Measurements from ENCODE around the gene SPOCK2. TPM values are rescaled to one million over a fixed set of nuclear protein-coding genes. Genes with fewer than 3 reads are reported as not detected.

Gene SPOCK2
- total RNA-seq, 1 experiment from 2014 or later, result 4.8 TPM

DNA sequence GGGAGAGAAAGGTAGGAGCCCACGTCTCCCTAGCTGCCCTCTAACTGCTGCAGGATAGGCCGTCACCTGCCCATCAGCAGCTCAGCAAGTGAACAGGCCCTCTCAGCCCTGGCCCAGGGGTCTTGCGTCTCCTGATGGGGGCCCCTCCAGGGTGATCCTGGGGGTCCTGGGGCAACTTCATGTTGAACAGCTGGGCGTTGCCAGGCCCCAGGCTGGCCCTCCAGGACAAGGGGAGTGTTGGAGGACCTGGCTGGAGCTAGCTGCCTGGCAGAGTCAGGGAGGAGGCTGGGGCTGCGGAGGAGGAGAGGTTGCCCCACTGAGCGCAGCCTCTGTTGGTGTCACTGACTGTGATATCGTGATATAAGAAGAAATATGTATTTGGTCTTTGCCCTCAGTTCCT is 34.7 kb downstream of the SPOCK2 start:
- DNase-seq (ENCODE audit: low read depth, low spot score) (no peak), ATAC-seq (no peak)
- no peak overlapping the region for H3K4me3 ChIP-seq (ENCODE audit: low read depth in 2 of 2, low read length in 2 of 2)
- intact Hi-C loops (cut with micrococcal nuclease; ENCODE audit: unreplicated experiment), result no loop called here
- CTCF ChIA-PET, result interaction anchor here (0.7 to 1.8 kb wide), 2 partner anchors 9 to 157 kb away, joined by 5 read pairs; no protein-coding TSS in a partner anchor
- peaks cover 14% of the 10 kb centered on the region for H3K4me1 ChIP-seq (ENCODE audit: control insufficient read depth, insufficient read depth, low read length)
- H3K9me3 ChIP-seq (ENCODE audit: control insufficient read depth, insufficient read depth, low read depth, low read length), result peaks cover 5% of the 10 kb centered on the region; the same call in 1 of the 2 replicates
- H3K27me3 ChIP-seq (ENCODE audit: control insufficient read depth, insufficient read depth, low read length), result no peaks in the 10 kb centered on the region
- in situ Hi-C loops (cut with HindIII; ENCODE audit: low pct_unique_long_range_greater_than_20kb, low sequenced_read_pairs), result no loop called here
- TF ChIP-seq SIN3A (IDR thresholded peaks at IDR 0.05; ENCODE audit: borderline replicate concordance, insufficient read depth, low read depth, low read length) (no peak), TCF7L2 (IDR thresholded peaks at IDR 0.05; ENCODE audit: low read depth, low read length) (no peak), POLR2AphosphoS5 (IDR thresholded peaks at IDR 0.05; ENCODE audit: low read depth, low read length) (no peak)
- TF ChIP-seq, protein P1, sequence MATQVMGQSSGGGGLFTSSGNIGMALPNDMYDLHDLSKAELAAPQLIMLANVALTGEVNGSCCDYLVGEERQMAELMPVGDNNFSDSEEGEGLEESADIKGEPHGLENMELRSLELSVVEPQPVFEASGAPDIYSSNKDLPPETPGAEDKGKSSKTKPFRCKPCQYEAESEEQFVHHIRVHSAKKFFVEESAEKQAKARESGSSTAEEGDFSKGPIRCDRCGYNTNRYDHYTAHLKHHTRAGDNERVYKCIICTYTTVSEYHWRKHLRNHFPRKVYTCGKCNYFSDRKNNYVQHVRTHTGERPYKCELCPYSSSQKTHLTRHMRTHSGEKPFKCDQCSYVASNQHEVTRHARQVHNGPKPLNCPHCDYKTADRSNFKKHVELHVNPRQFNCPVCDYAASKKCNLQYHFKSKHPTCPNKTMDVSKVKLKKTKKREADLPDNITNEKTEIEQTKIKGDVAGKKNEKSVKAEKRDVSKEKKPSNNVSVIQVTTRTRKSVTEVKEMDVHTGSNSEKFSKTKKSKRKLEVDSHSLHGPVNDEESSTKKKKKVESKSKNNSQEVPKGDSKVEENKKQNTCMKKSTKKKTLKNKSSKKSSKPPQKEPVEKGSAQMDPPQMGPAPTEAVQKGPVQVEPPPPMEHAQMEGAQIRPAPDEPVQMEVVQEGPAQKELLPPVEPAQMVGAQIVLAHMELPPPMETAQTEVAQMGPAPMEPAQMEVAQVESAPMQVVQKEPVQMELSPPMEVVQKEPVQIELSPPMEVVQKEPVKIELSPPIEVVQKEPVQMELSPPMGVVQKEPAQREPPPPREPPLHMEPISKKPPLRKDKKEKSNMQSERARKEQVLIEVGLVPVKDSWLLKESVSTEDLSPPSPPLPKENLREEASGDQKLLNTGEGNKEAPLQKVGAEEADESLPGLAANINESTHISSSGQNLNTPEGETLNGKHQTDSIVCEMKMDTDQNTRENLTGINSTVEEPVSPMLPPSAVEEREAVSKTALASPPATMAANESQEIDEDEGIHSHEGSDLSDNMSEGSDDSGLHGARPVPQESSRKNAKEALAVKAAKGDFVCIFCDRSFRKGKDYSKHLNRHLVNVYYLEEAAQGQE (IDR thresholded peaks at IDR 0.05; ENCODE audit: insufficient read depth in 1 of 2, low read depth in 2 of 2, low read length in 1 of 2), result no peak
- TF ChIP-seq, protein P2, sequence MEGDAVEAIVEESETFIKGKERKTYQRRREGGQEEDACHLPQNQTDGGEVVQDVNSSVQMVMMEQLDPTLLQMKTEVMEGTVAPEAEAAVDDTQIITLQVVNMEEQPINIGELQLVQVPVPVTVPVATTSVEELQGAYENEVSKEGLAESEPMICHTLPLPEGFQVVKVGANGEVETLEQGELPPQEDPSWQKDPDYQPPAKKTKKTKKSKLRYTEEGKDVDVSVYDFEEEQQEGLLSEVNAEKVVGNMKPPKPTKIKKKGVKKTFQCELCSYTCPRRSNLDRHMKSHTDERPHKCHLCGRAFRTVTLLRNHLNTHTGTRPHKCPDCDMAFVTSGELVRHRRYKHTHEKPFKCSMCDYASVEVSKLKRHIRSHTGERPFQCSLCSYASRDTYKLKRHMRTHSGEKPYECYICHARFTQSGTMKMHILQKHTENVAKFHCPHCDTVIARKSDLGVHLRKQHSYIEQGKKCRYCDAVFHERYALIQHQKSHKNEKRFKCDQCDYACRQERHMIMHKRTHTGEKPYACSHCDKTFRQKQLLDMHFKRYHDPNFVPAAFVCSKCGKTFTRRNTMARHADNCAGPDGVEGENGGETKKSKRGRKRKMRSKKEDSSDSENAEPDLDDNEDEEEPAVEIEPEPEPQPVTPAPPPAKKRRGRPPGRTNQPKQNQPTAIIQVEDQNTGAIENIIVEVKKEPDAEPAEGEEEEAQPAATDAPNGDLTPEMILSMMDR (IDR thresholded peaks at IDR 0.05), result no peak
- BruUV-seq (replicated peaks), result no TSS peak
- H3K27ac ChIP-seq (ENCODE audit: low read length), result peak overlapping the region; percentile 2
- POLR2A ChIA-PET, result no interaction called here
- no peaks in the 10 kb centered on the region for H3K36me3 ChIP-seq (ENCODE audit: control insufficient read depth, insufficient read depth, low read length)

DNA sequence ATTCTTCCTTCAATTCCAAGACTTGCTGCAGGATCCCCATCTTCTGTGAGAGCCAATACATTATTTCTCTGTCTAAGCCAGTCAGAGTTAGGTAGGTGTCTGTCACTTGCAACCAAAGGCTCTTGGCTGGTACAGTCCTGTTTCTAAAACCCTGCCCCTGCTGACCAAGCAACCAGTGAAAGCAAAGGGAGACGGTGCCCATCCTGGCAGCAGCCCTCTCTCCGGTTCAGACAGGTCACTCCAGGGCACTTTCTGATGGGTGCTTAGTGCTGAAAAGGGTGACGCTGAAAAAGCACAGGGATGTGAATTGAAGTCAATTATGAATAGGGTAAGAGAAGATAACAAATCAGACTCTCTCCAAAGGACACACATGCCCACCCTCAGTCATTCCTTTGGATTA is 37.5 kb downstream of the SPOCK2 start:
- intact Hi-C loops (cut with micrococcal nuclease; ENCODE audit: unreplicated experiment) (no loop called here), in situ Hi-C loops (cut with HindIII; ENCODE audit: low pct_unique_long_range_greater_than_20kb, low sequenced_read_pairs) (no loop called here)
- CTCF ChIA-PET, result interaction anchor here (0.6 to 0.7 kb wide), 3 partner anchors 14 to 121 kb away, joined by 3 to 10 read pairs (median 3); no protein-coding TSS in a partner anchor
- Histone ChIP-seq H3K27ac (ENCODE audit: low read length) (peak overlapping the region; percentile 73), H3K4me1 (ENCODE audit: control insufficient read depth, insufficient read depth, low read length) (peaks cover 14% of the 10 kb centered on the region), H3K9me3 (ENCODE audit: control insufficient read depth, insufficient read depth, low read depth, low read length) (peaks cover 5% of the 10 kb centered on the region; the same call in 1 of the 2 replicates), H3K4me3 (ENCODE audit: low read depth in 2 of 2, low read length in 2 of 2) (no peak overlapping the region), H3K36me3 (ENCODE audit: control insufficient read depth, insufficient read depth, low read length) (no peaks in the 10 kb centered on the region), H3K27me3 (ENCODE audit: control insufficient read depth, insufficient read depth, low read length) (no peaks in the 10 kb centered on the region)
- no peak for DNase-seq (ENCODE audit: low read depth, low spot score)
- TF ChIP-seq TCF7L2 (IDR thresholded peaks at IDR 0.05; ENCODE audit: low read depth, low read length), result no peak
- TF ChIP-seq, protein P2 (IDR thresholded peaks at IDR 0.05), result no peak
- no peak for TF ChIP-seq POLR2AphosphoS5 (IDR thresholded peaks at IDR 0.05; ENCODE audit: low read depth, low read length)
- TF ChIP-seq SIN3A (IDR thresholded peaks at IDR 0.05; ENCODE audit: borderline replicate concordance, insufficient read depth, low read depth, low read length), result no peak
- TF ChIP-seq, protein P1 (IDR thresholded peaks at IDR 0.05; ENCODE audit: insufficient read depth in 1 of 2, low read depth in 2 of 2, low read length in 1 of 2), result no peak
- POLR2A ChIA-PET, result no interaction called here
- no peak for ATAC-seq
- BruUV-seq (replicated peaks), result no TSS peak
